K562 (cell line): Measurements from ENCODE around the gene HSD17B11.

Experiments used
- TAF1 ChIP-seq: IDR thresholded peaks from 2 replicates; pipeline ENCODE4 v1.6.1; 2011; ENCODE audit warnings: mild to moderate bottlenecking, low read length, moderate library complexity; ENCODE audit not compliant: insufficient read depth, control insufficient read depth, severe bottlenecking; ENCODE audit errors: extremely low read depth
- TF ChIP-seq, protein P1 (sequence below), 2 experiments: IDR thresholded peaks in 1 of 2; conservative IDR thresholded peaks in 1 of 2; 2 replicates each; pipeline ENCODE4 v1.6.1; 2016; ENCODE audit warnings: low read depth in 2 of 2, mild to moderate bottlenecking in 1 of 2, missing compliant biosample characterization in 1 of 2, missing genetic modification characterization in 1 of 2, moderate library complexity in 1 of 2

DNA sequence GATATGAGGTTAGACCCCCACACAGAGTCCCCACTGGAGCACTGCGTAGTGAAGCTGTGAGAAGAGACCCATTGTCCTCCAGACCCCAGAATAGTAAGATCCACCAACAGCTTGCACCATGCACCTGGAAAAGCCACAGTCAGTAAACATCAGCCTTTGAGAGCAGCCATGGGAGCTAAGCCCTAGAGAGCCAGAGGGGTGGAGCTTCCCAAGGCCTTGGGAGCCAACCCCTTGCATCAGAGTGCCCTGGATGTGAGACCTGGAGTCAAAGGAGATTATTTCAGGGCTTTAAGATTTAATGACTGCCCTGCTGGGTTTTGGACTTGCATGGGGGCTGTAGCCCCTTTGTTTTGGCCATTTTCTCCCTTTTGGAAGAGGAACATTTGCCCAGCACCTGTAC is 104.0 kb downstream of the HSD17B11 start:
- no peak for TF ChIP-seq TAF1
- TF ChIP-seq, protein P1, sequence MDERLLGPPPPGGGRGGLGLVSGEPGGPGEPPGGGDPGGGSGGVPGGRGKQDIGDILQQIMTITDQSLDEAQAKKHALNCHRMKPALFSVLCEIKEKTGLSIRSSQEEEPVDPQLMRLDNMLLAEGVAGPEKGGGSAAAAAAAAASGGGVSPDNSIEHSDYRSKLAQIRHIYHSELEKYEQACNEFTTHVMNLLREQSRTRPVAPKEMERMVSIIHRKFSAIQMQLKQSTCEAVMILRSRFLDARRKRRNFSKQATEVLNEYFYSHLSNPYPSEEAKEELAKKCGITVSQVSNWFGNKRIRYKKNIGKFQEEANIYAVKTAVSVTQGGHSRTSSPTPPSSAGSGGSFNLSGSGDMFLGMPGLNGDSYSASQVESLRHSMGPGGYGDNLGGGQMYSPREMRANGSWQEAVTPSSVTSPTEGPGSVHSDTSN (CRISPR knock-in tag; IDR thresholded peaks at IDR 0.05; ENCODE audit: low read depth), result no peak
- TF ChIP-seq, protein P1 (tag; conservative IDR thresholded peaks at IDR 0.05; ENCODE audit: low read depth), result no peak
